A673 (cell line): ENCODE measurements around the gene CAPZB. TPM values are rescaled to one million over a fixed set of nuclear protein-coding genes. Genes with fewer than 3 reads are reported as not detected.

Experiments used
- BruUV-seq: library from RNA; stranded (reverse); fragments of 400-500 nt; replicated peaks from 2 replicates; lab custom pipeline; 2021; lab: Mats Ljungman, UMichigan
- CTCF ChIA-PET: fragments of 300-600 bp; sonication (Branson Sonifier 250); formaldehyde crosslinking; loops from one replicate; lab custom pipeline; 2022; ENCODE audit warnings: antibody characterized with exemption; lab: Charles Lee
- POLR2A ChIA-PET: fragments of 300-600 bp; sonication (Branson Sonifier 250); formaldehyde crosslinking; loops from one replicate; lab custom pipeline; 2022; ENCODE audit warnings: antibody characterized with exemption; ENCODE audit not compliant: low non-redundant PET; lab: Charles Lee
- DNase-seq: peaks from one replicate; pipeline ENCODE4 v3.0.0-alpha.2; 2015; ENCODE audit warnings: low spot score
- H3K27ac ChIP-seq: fragments of 200-600 bp; sonication (generic); 2 replicates; pipeline ENCODE4 v1.5.1; 2016; ENCODE audit warnings: mixed run types, low read depth, mild to moderate bottlenecking, mixed read lengths, antibody characterized with exemption, low read length; ENCODE audit not compliant: poor library complexity, severe bottlenecking
- H3K27me3 ChIP-seq: fragments of 200-600 bp; sonication (generic); replicated peaks from 2 replicates; pipeline ENCODE4 v1.6.1; 2017; ENCODE audit warnings: mixed run types, low read depth, mild to moderate bottlenecking, mixed read lengths, antibody characterized with exemption, low read length; ENCODE audit not compliant: insufficient read depth, poor library complexity
- H3K36me3 ChIP-seq: fragments of 200-600 bp; sonication (generic); 2 replicates; pipeline ENCODE4 v1.6.1; 2016; ENCODE audit warnings: mixed run types, mild to moderate bottlenecking, mixed read lengths, antibody characterized with exemption, low read length; ENCODE audit not compliant: insufficient read depth, poor library complexity, severe bottlenecking
- H3K4me1 ChIP-seq: fragments of 200-600 bp; sonication (generic); 2 replicates; pipeline ENCODE4 v1.6.1; 2017; ENCODE audit warnings: mixed run types, mild to moderate bottlenecking, mixed read lengths, antibody characterized with exemption, low read length; ENCODE audit not compliant: insufficient read depth, poor library complexity, severe bottlenecking
- H3K4me3 ChIP-seq: fragments of 200-600 bp; sonication (generic); 2 replicates; pipeline ENCODE4 v1.5.1; 2016; ENCODE audit warnings: low read depth, mixed run types, mild to moderate bottlenecking, mixed read lengths, low read length; ENCODE audit not compliant: poor library complexity, severe bottlenecking
- H3K9me3 ChIP-seq: fragments of 200-600 bp; sonication (generic); 2 replicates; pipeline ENCODE4 v1.6.1; 2016; ENCODE audit warnings: mixed run types, low read depth, mild to moderate bottlenecking, mixed read lengths, antibody characterized with exemption, low read length; ENCODE audit not compliant: poor library complexity, severe bottlenecking
- EZH2 ChIP-seq: fragments of 200-600 bp; sonication (generic); IDR thresholded peaks from 2 replicates; pipeline ENCODE4 v1.6.1; 2017; ENCODE audit warnings: borderline replicate concordance, low read depth, mild to moderate bottlenecking, mixed read lengths, antibody characterized with exemption, low read length; ENCODE audit not compliant: poor library complexity, severe bottlenecking
- intact Hi-C: fragments of 100-400 bp; cut with micrococcal nuclease; formaldehyde crosslinking; loops from one replicate; pipeline ENCODE4 v1.10.0; 2022; ENCODE audit not compliant: unreplicated experiment
- total RNA-seq: library from RNA; stranded (reverse); gene quantifications from 2 replicates; pipeline ENCODE4 v1.2.3, GENCODE V29; 2021
- TF ChIP-seq, protein P1 (sequence below): fragments of 300-800, 200-600 bp; sonication (generic); conservative IDR thresholded peaks from 2 replicates; pipeline ENCODE4 v1.5.1; 2017; ENCODE audit warnings: low read depth, mild to moderate bottlenecking, antibody characterized with exemption, low read length, moderate library complexity, mixed read lengths

CAPZB gene
- total RNA-seq, 1 experiment from 2014 or later = 214 TPM

DNA sequence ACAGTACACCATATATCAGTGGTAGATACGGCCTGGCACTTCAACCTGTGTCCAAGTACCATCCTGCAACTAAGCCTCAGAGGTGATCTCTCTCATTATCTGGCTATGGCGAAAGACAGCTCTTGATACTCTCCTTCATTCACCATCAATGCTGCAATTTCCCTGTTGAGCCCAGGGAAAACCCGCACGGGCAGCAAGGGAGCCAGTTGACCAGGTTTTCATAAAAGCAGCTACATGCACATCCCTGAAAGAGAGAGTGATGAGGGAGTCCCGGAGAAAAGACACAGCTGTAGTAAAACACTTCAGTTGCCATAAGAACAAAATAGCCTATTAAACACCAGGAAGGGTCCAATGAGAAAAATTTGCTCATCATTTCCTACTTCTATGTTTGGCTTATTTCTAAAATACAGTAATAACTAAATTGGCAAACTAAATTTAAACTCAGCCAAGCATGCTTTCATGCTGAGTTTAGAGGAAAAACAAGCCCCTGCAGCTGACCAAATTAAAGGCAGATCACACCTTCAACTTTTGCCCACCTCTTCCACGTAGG is 68.3 kb downstream of the CAPZB start:
- Histone ChIP-seq H3K9me3 (no peaks in the 10 kb centered on the region), H3K36me3 (peaks cover 12% of the 10 kb centered on the region), H3K27ac (no peak overlapping the region), H3K27me3 (no peaks in the 10 kb centered on the region), H3K4me3 (no peak overlapping the region), H3K4me1 (no peaks in the 10 kb centered on the region)
- ChIA-PET POLR2A (no interaction called here), CTCF (no interaction called here)
- no peak for DNase-seq
- TF ChIP-seq, protein P1, sequence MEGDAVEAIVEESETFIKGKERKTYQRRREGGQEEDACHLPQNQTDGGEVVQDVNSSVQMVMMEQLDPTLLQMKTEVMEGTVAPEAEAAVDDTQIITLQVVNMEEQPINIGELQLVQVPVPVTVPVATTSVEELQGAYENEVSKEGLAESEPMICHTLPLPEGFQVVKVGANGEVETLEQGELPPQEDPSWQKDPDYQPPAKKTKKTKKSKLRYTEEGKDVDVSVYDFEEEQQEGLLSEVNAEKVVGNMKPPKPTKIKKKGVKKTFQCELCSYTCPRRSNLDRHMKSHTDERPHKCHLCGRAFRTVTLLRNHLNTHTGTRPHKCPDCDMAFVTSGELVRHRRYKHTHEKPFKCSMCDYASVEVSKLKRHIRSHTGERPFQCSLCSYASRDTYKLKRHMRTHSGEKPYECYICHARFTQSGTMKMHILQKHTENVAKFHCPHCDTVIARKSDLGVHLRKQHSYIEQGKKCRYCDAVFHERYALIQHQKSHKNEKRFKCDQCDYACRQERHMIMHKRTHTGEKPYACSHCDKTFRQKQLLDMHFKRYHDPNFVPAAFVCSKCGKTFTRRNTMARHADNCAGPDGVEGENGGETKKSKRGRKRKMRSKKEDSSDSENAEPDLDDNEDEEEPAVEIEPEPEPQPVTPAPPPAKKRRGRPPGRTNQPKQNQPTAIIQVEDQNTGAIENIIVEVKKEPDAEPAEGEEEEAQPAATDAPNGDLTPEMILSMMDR = no peak
- TF ChIP-seq EZH2 = no peak
- intact Hi-C loops = no loop called here
- BruUV-seq = no TSS peak

DNA sequence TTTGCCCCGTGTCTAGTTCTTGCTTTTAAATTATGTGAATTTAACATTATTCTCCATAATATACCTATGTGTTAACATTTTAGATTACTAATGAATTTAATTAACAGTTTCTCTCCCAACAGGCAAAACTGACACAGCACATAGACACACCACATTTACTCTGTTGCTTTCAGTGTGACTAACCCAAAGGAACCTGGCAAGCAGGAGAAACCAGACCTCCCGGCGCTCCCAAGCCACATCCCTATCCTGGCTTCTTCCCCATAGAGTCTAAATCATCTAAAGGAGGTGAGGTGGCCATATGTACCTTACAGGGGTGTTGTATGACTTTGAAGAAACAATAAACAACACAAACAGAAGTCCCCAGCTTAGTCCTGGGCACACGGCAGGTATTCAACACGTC is 69.2 kb downstream of the CAPZB start:
- intact Hi-C loops = no loop called here
- Histone ChIP-seq H3K27me3 (no peaks in the 10 kb centered on the region), H3K36me3 (peaks cover 12% of the 10 kb centered on the region), H3K4me1 (no peaks in the 10 kb centered on the region), H3K9me3 (no peaks in the 10 kb centered on the region), H3K27ac (no peak overlapping the region), H3K4me3 (no peak overlapping the region)
- ChIA-PET POLR2A (no interaction called here), CTCF (no interaction called here)
- TF ChIP-seq, protein P1 = no peak
- BruUV-seq = no TSS peak
- DNase-seq = no peak

DNA sequence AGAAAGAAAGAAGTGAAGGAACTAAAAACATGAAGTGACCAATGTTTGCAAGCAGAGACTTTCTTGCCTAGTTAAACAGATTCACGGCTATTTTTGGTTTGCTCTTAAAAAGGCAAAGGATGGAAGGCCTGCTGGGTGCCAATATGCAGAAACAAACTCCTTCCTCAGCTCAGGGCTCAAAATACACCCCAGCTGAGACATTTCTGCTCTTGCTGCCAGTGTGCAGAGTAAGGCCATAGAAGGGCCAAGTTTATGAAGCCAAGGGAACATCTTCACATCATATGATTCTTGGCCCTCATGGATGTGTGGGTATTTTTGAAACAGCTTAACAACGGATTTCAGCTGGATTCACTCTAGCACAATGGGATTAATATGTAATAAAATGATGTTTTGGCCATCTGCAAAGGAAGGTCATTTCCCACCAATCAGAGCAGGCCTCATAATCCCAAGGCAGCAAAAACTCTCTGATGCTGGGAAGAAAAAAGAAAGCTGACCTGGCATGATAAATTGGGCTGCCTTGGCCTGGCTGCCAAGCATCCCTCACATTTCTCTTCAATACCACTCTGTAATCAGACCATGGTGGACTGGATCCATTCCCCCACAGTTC is 70.7 kb downstream of the CAPZB start:
- CTCF ChIA-PET = no interaction called here
- POLR2A ChIA-PET = no interaction called here
- Histone ChIP-seq H3K36me3 (peaks cover 12% of the 10 kb centered on the region), H3K27me3 (no peaks in the 10 kb centered on the region), H3K9me3 (no peaks in the 10 kb centered on the region), H3K4me3 (no peak overlapping the region), H3K27ac (no peak overlapping the region), H3K4me1 (no peaks in the 10 kb centered on the region)
- BruUV-seq = no TSS peak
- no peak for TF ChIP-seq EZH2
- TF ChIP-seq, protein P1 = no peak
- intact Hi-C loops = no loop called here
- DNase-seq = no peak
